GM12874 (cell line): ENCODE results near the gene CDK9.

Experiments
- TF ChIP-seq, protein P1 (sequence below): IDR thresholded peaks from 2 replicates; pipeline ENCODE4 v1.5.1; 2011; ENCODE audit warnings: low read depth, mild to moderate bottlenecking, control low read depth, low read length, moderate library complexity; ENCODE audit not compliant: insufficient read depth

The CDK9 gene

DNA sequence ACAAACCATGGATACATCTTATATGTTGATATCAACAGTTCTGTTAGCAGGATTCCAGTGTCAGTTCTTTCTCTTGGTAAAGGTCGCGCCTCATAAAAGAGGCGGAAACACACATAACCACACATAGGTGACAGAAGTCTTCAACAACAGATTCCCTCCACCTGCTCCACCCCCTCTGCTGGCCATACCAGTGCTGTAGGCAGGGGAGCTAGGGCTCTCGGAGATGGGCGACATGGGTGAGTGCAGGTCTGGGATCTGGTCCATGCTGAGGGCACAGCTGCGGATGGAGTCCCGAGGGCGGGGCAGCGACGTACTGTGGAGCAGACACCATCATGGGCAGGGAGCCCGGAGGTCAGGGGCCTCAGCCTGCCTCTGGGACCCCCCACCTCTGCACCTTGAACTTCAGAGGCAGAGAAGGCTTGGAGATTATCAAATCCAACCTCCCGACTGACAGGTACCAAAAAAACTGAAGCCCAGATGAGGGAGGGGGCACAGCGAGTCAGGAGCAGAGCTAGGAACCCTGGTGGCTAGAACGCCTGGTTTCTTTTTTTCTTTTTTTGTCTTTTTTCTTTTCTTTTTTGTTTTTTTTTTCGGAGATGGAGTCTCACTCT is 38.8 kb upstream of the CDK9 start:
- TF ChIP-seq, protein P1, sequence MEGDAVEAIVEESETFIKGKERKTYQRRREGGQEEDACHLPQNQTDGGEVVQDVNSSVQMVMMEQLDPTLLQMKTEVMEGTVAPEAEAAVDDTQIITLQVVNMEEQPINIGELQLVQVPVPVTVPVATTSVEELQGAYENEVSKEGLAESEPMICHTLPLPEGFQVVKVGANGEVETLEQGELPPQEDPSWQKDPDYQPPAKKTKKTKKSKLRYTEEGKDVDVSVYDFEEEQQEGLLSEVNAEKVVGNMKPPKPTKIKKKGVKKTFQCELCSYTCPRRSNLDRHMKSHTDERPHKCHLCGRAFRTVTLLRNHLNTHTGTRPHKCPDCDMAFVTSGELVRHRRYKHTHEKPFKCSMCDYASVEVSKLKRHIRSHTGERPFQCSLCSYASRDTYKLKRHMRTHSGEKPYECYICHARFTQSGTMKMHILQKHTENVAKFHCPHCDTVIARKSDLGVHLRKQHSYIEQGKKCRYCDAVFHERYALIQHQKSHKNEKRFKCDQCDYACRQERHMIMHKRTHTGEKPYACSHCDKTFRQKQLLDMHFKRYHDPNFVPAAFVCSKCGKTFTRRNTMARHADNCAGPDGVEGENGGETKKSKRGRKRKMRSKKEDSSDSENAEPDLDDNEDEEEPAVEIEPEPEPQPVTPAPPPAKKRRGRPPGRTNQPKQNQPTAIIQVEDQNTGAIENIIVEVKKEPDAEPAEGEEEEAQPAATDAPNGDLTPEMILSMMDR: no peak

DNA sequence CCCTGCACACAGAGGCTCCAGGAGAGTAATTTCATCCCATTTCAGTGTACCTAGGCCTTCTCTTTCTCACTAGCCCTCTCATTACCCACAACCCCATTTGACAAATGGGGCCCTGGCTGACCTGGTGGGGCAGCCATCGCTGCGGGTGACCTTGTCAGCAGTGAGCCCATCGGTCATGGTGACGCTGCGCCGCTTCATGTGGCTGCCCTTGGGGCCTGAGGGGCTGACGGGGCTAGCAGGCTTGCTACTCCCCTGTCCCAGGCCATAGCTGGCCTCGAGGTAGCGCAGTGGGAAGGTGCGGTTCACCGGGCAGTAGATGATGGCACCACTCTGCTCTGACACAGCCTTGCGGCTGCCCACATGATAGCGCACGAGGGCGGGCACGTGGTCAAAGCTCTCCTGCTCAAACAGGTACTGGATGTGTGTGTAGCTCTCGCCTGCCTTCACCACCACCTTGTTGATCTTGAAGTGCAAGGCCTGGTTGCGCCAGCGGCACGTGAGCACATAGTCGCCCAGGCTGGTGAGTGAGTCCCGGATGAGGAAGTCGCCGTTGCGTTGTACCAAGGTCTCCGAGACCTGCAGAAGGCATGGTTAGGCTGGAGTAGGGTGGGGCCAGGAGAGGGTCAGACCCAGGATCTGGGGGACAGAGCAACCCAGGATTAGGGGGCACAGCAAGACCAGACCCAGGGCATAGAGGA is 36.6 kb upstream of the CDK9 start:
- TF ChIP-seq, protein P1: no peak

DNA sequence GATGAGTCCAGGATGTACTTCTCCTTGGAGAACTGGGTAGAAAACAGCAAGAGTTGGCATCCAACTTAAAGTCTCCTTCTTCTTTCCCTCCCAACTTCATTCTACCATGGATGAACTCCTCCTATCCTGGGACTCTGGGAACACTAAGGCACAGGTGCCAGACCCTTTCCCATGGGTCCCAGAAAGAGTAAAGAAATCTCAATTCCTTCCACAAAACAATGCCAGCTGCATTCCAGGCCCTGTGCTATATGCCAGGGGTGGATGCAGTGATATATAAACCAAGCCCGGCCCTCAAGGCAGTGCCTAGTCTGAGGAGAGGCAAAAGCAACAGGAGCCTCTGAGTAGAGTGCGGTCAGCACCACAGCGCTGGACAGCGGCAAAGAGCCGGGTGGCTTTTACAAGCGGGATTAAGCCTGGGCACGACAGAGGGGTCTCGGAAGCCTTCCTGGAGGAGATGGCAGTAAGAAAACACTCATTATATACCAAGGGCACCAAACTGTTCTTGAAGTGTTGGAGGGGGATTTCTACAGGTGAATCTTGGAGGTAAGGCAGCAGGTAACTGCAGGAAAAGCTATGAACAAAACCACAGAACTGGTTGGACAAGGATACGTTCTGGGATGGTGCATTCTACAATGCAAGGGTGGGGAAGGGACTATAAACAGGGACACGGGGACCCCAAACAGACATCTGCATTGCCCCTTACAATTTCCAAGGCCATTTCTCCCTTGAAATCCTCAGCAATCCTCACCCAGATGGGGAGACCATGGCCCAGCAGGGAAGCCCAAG is 34.4 kb upstream of the CDK9 start:
- TF ChIP-seq, protein P1: no peak

DNA sequence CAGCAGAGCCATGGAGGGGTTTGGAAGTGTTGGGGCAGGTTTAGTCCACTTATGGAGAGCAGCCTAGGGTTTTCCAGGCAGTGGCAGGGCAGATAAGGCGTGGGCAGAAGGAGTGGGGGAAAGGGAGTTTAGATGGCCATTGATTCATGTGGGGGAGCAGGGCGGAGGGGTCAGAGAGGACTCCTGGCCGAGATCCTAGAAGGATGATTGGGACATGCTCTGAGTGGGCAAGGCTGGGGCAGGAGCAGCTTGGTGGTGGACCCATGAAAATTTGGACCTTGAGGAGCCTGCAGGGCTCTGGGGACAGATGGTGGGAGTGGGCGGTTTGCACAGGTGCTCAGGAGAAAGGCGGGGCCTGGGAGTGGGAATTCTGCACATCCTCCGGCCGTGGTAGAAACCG is 32.7 kb upstream of the CDK9 start:
- TF ChIP-seq, protein P1: no peak

DNA sequence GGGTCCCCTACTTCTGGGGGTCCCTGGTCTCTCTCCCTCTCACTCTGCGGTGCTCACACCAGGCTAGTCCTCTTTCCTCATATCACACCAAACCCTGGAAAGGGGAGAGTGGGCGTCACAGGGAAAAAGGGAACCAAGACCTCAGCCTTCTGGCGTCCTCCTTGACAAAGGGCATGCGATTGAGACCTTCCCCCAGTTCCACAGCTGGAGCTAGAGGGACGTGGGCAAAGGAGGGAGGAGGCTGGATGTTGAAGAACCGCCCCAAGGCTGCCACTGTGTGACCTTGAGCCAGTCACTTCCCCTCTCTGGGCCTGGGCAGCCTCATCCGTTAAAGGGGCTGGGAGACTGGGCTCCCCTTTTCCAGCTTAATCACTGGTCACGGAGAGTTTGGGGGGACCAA is 32.2 kb upstream of the CDK9 start:
- TF ChIP-seq, protein P1: no peak

DNA sequence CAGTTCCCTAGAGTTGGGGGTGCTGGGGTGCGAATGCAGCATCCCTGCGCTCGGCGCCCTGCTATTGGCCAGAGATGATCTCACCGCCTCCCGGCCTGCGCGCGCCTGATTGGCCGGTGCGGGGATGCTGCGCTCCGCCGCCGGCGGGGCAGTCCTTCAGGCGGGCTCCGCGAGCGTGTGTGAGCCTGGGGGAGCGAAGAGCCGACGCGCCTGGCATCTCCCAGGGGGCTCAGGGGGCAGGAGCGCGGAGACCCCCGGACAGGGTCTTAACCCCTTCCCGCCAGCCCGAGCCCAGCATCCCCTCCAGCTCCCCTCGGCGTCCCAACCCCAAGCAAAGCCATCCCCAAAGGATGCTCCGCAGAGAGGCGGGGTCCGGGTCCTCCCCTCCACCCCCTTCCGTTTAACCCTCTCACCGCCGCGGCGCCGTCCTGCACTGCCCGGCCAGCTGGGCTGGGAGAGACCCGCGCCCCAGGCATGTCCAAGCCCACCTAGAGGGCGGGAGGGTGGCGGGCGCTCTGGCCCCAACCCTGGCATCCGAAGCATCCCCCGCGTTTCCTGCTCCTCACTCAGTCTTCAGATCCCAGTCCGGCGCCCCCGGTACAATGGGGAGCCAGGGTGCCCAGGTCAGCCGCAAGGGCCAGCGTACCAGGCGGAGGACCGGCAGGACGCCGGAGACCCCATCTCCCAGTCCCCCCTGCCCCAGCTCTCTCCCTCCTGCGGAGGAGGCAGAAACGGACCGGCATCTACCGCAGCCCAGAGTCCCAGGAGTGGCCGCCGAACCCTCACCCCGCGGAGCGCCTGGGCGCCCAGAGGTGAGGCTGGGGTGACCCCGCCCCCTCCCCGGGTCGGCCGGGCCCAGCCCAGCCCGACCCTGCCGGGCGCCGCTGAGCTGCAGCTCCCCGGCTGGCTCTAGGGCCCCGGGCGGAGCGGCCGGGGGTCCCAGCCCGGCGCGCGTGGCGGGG is 31.5 kb upstream of the CDK9 start:
- TF ChIP-seq, protein P1: no peak
